Endothelial cell of umbilical vein (primary cell): ENCODE results near the gene ACSF3.

Source experiments
- CTCF ChIP-seq, 2 donors: IDR thresholded peaks; 1 replicate in 1 of 2; 2 replicates in 1 of 2; pipeline ENCODE4 v1.5.1; 2011; ENCODE audit warnings: low read length in 2 of 2, mild to moderate bottlenecking in 2 of 2, moderate library complexity in 2 of 2, control low read depth in 1 of 2, inconsistent platforms in 1 of 2, low read depth in 1 of 2; ENCODE audit not compliant: insufficient read depth in 1 of 2; ENCODE audit errors: extremely low read depth in 1 of 2
- EZH2 ChIP-seq: IDR thresholded peaks from 2 replicates; pipeline ENCODE4 v1.6.1; 2012; ENCODE audit warnings: borderline replicate concordance, low read depth, mild to moderate bottlenecking, moderate library complexity, low read length, inconsistent platforms; ENCODE audit not compliant: severe bottlenecking
- FOS ChIP-seq: IDR thresholded peaks from 2 replicates; pipeline ENCODE4 v1.6.1; 2011; ENCODE audit warnings: mild to moderate bottlenecking, low read length, moderate library complexity, borderline replicate concordance; ENCODE audit not compliant: insufficient read depth
- GATA2 ChIP-seq: IDR thresholded peaks from 2 replicates; pipeline ENCODE4 v1.7.0; 2011; ENCODE audit warnings: low read depth, mild to moderate bottlenecking, moderate library complexity, mixed read lengths, low read length; ENCODE audit not compliant: insufficient read length, insufficient read depth
- JUN ChIP-seq: IDR thresholded peaks from 2 replicates; pipeline ENCODE4 v1.6.1; 2011; ENCODE audit warnings: borderline replicate concordance, low read depth; ENCODE audit not compliant: insufficient read length, insufficient read depth
- MYC ChIP-seq: IDR thresholded peaks from one replicate; pipeline ENCODE4 v1.6.1; 2011; ENCODE audit warnings: mild to moderate bottlenecking, low read depth, low read length
- POLR2A ChIP-seq: IDR thresholded peaks from 2 replicates; pipeline ENCODE4 v1.6.1; 2012; ENCODE audit warnings: low read depth, mild to moderate bottlenecking, control low read depth, low read length
- POLR2AphosphoS5 ChIP-seq: IDR thresholded peaks from 2 replicates; pipeline ENCODE4 v1.6.1; 2012; ENCODE audit warnings: low read depth, mild to moderate bottlenecking, control low read depth, low read length, moderate library complexity; ENCODE audit not compliant: insufficient read depth
- TF ChIP-seq, protein P1 (sequence below): IDR thresholded peaks from 2 replicates; pipeline ENCODE4 v1.6.1; 2011; ENCODE audit not compliant: insufficient read depth, insufficient read length

DNA sequence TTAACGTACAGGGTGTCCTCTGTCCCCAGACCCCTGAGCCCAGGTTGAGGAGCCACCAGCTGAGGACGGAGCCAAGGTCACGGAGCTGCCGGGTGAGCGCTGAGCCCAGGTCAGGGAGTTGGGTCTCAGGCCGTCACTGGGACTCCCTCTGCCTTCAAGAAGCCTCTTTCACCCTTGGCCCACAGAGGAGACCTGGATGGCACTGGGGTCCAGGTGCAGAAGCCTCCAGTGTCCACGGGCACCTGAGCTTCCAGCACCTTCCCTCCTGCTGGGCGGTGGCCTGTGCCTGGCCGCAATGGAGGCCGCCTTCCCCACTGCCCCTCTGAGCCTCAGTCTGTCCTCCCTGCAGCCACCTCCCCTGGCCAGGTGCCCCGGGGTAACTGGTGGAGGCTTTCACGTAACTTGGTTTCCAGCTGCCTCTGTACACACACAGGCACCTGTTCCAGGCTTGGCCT is 46.3 kb downstream of the ACSF3 start:
- TF ChIP-seq POLR2A, result no peak
- TF ChIP-seq CTCF (IDR thresholded peaks at IDR 0.05; ENCODE audit: extremely low read depth in 1 of 2, insufficient read depth in 1 of 2, low read depth in 1 of 2, low read length in 2 of 2), result no peak
- TF ChIP-seq POLR2AphosphoS5, result no peak
- TF ChIP-seq MYC, result no peak
- no peak for TF ChIP-seq EZH2
- no peak for TF ChIP-seq JUN
- TF ChIP-seq, protein P1, sequence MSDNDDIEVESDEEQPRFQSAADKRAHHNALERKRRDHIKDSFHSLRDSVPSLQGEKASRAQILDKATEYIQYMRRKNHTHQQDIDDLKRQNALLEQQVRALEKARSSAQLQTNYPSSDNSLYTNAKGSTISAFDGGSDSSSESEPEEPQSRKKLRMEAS, result no peak
- TF ChIP-seq FOS, result no peak
- no peak for TF ChIP-seq GATA2
